ENCODE data around the gene MRPL44. TPM values are rescaled to one million over a fixed set of nuclear protein-coding genes. Genes with fewer than 3 reads are reported as not detected.

Gene MRPL44
- polyA plus RNA-seq, 3 donors = 7.5 to 28.4 (median 25.7) TPM

GRCh38 chr2:223976635-223977226, 19.5 kb downstream of the MRPL44 start:
- H3K27me3 ChIP-seq (ENCODE audit: control insufficient read depth in 2 of 2, insufficient read depth in 2 of 2, low read length in 2 of 2) = no peaks in the 10 kb centered on the region
- no peaks in the 10 kb centered on the region for H3K79me2 ChIP-seq (ENCODE audit: insufficient read depth, low read length)
- Mint-ChIP-seq H3K4me1 (no peaks in the 10 kb centered on the region), H3K27ac (no peak overlapping the region), H3K9me3 (no peaks in the 10 kb centered on the region), H3K4me3 (no peak overlapping the region), H3K36me3 (peaks cover 2 to 6% of the 10 kb centered on the region in 2 donors), H3K27me3 (ENCODE audit: low read depth in 3 of 3) (peaks cover 0 to 2% (median 0%) of the 10 kb centered on the region in 3 donors)
- peaks cover 0 to 15% of the 10 kb centered on the region in 2 donors for H3K36me3 ChIP-seq (replicated peaks in 1 of 2; ENCODE audit: control insufficient read depth in 1 of 2, insufficient read depth in 2 of 2, low read length in 2 of 2)
- no CpG with 5 or more reads among the region's 3 CpGs for WGBS (ENCODE audit: insufficient coverage)
- no peak for TF ChIP-seq CTCF (IDR thresholded peaks at IDR 0.05)
- H3K27ac ChIP-seq (ENCODE audit: low read depth in 1 of 2, low read length in 2 of 2) = no peak overlapping the region
- H2AFZ ChIP-seq (ENCODE audit: insufficient read depth, low read depth, low read length, poor library complexity, severe bottlenecking) = no peak overlapping the region
- H3K4me2 ChIP-seq (replicated peaks; ENCODE audit: extremely low read depth, low read length, poor library complexity, severe bottlenecking) = no peak overlapping the region
- no peak overlapping the region for H3K9ac ChIP-seq (ENCODE audit: insufficient read depth, low read length, poor library complexity, severe bottlenecking)
- H3K9me3 ChIP-seq (replicated peaks in 1 of 2; ENCODE audit: control insufficient read depth in 1 of 2, insufficient read depth in 1 of 2, low read length in 2 of 2) = no peaks in the 10 kb centered on the region
- intact Hi-C loops (cut with micrococcal nuclease) = no loop called here
- H3K4me1 ChIP-seq (ENCODE audit: control insufficient read depth in 1 of 2, insufficient read depth in 2 of 2, low read length in 2 of 2) = no peaks in the 10 kb centered on the region
- no peak overlapping the region for H3K4me3 ChIP-seq (replicated peaks in 1 of 3; ENCODE audit: low read depth in 2 of 3, low read length in 3 of 3)
- no peaks in the 10 kb centered on the region for H4K20me1 ChIP-seq (ENCODE audit: insufficient read depth, low read length)
- no peak for DNase-seq

DNA sequence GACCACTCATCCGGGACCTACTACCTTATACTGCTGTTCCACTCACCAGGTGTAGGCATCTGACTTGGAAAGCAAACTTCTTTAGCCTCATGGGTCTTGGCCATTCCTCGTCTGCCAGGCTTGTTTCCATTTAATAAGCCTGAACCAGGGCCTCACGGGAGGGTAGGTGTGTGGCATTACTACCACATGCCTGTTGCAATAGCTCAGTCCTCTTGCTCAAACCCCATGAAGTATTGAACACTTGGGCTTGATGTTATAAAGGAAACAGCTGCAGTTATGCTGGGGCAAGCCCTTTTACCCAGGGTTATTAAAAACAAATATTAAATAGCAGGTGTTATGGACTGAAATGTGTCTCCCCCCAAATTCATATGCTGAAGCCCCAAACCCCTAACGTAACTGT, 21.2 kb downstream of the MRPL44 start:
- DNase-seq = no peak
- Histone ChIP-seq H3K79me2 (ENCODE audit: insufficient read depth, low read length) (no peaks in the 10 kb centered on the region), H4K20me1 (ENCODE audit: insufficient read depth, low read length) (no peaks in the 10 kb centered on the region), H3K4me1 (ENCODE audit: control insufficient read depth in 1 of 2, insufficient read depth in 2 of 2, low read length in 2 of 2) (no peaks in the 10 kb centered on the region), H3K4me2 (replicated peaks; ENCODE audit: extremely low read depth, low read length, poor library complexity, severe bottlenecking) (no peak overlapping the region), H3K36me3 (replicated peaks in 1 of 2; ENCODE audit: control insufficient read depth in 1 of 2, insufficient read depth in 2 of 2, low read length in 2 of 2) (no peaks in the 10 kb centered on the region), H3K27me3 (ENCODE audit: control insufficient read depth in 2 of 2, insufficient read depth in 2 of 2, low read length in 2 of 2) (no peaks in the 10 kb centered on the region), H3K27ac (ENCODE audit: low read depth in 1 of 2, low read length in 2 of 2) (no peak overlapping the region), H3K9me3 (replicated peaks in 1 of 2; ENCODE audit: control insufficient read depth in 1 of 2, insufficient read depth in 1 of 2, low read length in 2 of 2) (no peaks in the 10 kb centered on the region), H3K9ac (ENCODE audit: insufficient read depth, low read length, poor library complexity, severe bottlenecking) (no peak overlapping the region), H2AFZ (ENCODE audit: insufficient read depth, low read depth, low read length, poor library complexity, severe bottlenecking) (no peak overlapping the region), H3K4me3 (replicated peaks in 1 of 3; ENCODE audit: low read depth in 2 of 3, low read length in 3 of 3) (no peak overlapping the region)
- H3K27me3 Mint-ChIP-seq (ENCODE audit: low read depth in 3 of 3) = peaks cover 0 to 2% (median 0%) of the 10 kb centered on the region in 3 donors
- H3K4me3 Mint-ChIP-seq = no peak overlapping the region
- H3K4me1 Mint-ChIP-seq = no peaks in the 10 kb centered on the region
- no peak for TF ChIP-seq CTCF (IDR thresholded peaks at IDR 0.05)
- WGBS (ENCODE audit: insufficient coverage) = 38% methylated on average over 3 of the region's 4 CpGs
- no peaks in the 10 kb centered on the region for H3K9me3 Mint-ChIP-seq
- intact Hi-C loops (cut with micrococcal nuclease) = no loop called here
- H3K27ac Mint-ChIP-seq = no peak overlapping the region
- H3K36me3 Mint-ChIP-seq = no peaks in the 10 kb centered on the region

Measured in CD14-positive monocyte (primary cell).